Right kidney (tissue), 1 donor: ENCODE results near the gene PHACTR2.
A peak's percentile ranks its signal among the peaks of the same experiment; 100 is the strongest.
"Not testable (repeated sequence)": the region's sequence is repeated elsewhere in the genome, so short reads cannot be mapped to it uniquely, and the experiment has no call there.

Experiments
- DNase-seq: peaks from one replicate; pipeline ENCODE4 v3.0.0-alpha.2; 2016

Gene PHACTR2

DNA sequence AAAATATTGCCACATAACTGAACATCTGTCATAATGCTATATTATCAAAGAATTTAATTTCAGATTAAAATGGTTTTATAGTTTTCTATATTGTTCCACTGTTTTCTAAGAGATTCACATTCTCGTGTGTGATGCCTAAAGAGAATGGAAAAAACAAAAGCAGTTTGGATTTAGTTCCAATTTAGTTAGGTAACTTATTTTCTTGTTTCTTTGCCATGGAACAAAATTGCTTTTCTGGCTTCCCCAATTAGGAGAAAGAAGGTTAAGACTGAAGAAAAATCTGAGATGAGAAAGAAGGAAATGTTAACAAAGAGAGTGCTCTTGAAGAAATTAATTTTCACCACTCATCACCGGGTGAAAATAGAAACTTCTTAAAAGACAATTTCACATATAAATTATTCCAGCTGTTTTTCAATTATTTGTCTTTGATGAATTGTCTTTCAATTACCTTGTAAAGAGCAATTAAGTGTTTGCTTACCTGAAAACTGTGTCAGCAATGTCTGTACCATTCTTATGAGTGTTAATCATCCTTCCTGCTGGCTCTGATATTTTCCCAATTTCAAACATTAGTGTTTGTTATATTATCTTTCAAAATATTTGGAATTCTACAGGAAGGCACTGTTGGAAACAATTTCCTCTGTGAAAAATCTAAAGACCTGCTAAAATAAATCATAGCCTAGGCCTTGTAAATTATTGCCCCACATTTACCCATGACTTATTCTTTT, 19.5 kb downstream of the PHACTR2 start:
- DNase-seq = no peak

- DNase-seq = no peak
Measured at GRCh38 chr6:143698329-143698728, 20.6 kb downstream of the PHACTR2 start.

DNA sequence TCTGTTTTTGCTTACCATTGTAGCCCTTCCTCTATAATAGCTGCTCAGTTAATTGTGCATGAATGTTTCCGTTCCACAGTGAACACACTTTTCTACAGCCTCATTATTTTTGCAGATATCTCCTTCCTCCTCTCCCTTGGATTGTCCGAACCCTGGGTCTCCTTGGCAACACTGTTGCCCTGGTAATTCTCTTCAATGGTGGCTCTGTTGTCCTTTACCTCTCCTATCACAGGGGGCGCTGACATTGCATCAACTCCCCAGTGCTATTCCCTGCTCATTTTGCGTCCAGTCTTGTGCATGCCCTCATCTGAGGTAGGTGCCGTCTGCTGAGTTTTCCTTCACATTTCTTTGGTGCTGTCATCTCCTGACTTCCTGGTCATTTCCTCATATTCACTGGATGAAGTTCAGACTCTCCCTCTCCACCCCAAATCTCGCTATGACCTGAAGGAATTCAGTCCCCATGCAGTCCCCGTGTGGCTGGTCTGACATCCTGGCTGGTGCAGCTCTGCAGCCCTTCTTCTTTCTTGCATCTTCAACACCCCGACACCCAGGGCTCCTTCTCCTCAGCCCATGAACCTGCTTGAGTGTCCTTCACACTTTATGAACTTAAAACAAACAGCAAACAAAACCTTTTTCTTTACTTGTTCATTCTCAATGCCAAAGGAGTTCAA, 21.1 kb downstream of the PHACTR2 start:
- DNase-seq = no peak

GRCh38 chr6:143699430-143699825, 21.7 kb downstream of the PHACTR2 start:
- no peak for DNase-seq

DNA sequence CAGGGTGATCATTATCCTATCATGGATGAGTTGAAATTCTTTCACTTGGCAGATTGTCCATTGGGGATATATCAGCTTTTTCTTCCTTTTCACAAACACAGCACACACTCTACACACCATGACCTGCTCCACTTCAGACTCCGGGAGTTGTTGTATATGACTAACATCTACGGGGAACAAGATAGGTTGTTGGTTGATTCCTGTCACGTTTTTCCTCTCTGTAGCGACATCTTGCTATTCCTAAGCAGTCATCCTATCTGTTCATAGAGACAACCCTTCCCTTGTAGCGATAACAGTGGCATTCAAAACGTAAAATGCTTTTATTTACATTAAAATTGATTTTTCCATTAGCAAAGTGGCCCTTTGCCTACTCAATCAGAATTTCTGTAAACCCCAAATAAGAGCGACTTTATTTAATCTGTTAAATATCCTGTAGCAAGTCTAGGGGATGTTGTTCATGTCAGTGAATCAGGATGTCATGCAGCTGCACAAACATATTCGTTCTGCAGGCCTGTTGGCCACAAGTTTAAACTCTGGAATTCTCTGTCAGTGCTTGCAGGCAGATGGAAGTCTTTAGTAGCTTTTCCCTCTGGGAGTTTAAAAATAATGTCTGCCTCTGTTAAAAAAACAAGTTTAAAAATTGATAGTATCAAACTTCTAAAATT, 23.1 kb downstream of the PHACTR2 start:
- DNase-seq = peak; percentile 29

GRCh38 chr6:143701349-143702234, 23.8 kb downstream of the PHACTR2 start:
- peak; percentile 42 for DNase-seq

GRCh38 chr6:143705569-143705968, 27.8 kb downstream of the PHACTR2 start:
- no peak for DNase-seq

DNA sequence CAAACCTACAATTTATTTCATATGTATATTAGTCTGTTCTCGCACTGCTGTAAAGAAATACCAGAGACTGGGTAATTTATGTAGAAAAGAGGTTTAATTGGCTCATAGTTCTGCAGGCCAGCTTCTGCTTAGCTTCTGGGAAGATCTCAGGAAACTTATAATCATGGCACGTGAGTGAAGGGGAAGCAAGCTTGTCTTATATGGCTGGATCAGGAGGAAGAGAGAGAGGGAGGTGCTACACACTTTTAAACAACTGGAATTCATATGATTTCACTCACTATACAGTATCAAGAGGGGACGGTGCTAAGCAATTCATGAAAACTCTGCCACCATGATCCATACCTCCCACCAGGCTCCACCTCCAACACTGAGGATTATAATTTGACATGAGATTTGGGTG, 29.9 kb downstream of the PHACTR2 start:
- DNase-seq = no peak

- DNase-seq = no peak
Measured at GRCh38 chr6:143708889-143709288, 31.1 kb downstream of the PHACTR2 start.

- DNase-seq = no peak
Measured at GRCh38 chr6:143711714-143712113, 33.9 kb downstream of the PHACTR2 start.

- no peak for DNase-seq
Measured at GRCh38 chr6:143718472-143718871, 40.7 kb downstream of the PHACTR2 start.

DNA sequence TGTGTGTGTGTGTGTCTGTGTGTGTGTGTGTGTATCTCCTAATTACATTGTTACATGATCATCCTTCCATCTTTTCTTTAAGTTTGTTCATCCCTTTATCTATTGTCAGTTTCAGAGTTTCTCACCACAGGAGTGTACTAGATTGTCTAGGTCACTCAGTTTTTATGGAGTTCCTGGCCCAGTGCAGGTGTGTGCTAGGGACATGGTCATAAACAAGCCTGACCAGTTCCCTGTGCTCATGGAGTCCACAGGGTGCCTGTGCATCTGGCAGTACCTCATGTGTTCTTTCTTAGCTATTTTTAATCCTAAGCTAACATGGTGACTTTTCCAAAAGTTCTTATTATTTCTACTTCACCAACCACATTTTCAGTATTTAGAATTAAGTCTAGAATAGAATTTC, 43.9 kb downstream of the PHACTR2 start:
- no peak for DNase-seq

DNA sequence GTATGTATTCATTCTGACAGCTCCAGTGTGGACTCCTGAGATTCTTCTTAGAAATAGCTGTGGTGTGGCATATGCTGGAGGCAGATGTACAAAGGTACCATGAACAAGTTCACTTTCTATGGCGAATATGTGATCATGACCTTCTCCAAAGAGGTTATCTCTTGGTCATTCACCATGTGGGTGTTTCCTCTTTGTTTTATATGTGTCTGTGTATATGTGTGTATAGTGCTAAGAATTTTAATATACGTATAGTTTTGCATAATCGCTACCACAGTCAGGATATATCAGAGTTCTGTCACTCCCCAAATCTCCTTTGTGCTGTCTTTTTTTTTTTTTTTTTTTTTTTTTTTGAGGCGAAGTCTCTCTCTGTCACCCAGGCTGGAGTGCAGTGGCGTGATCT, 47.1 kb downstream of the PHACTR2 start:
- DNase-seq = no peak

GRCh38 chr6:143726015-143726647, 48.4 kb downstream of the PHACTR2 start:
- DNase-seq = no peak

DNA sequence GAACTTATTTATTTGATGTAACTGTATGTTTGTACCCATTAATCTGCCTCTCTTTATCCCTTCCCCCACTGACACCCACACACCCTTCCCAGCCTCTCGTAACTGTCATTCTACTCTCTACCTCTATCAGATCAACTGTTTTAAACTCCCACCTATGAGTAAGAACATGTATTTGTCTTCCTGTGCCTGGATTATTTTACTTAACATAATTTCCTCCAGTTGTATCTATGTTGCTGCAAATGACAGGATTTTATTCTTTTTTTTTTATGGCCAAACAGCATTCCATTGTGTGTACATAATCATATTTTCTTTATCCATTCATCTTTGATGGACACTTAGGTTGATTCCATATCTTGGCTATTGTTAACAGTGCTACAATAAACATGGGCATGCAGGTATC, 49.3 kb downstream of the PHACTR2 start:
- no peak for DNase-seq

- DNase-seq = no peak
Measured at GRCh38 chr6:143731789-143732188, 54.0 kb downstream of the PHACTR2 start.

DNA sequence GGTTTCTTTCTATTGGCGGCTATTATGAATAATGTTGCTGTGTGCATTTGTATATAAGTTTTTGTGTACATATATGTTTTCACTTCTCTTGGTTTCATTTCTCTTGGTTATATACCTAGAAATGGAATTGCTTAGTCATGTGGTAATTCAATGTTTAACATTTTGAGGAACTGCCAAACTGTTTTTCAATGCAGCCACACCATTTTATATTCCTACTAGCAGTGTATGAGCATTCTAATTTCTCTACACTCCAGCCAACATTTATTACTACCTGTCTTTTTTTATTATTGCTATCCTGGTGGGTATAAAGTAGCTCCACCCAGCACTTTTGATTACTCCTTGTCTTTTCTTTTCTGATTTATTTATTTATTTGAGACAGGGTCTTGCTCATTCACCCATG, 54.8 kb downstream of the PHACTR2 start:
- no peak for DNase-seq

DNA sequence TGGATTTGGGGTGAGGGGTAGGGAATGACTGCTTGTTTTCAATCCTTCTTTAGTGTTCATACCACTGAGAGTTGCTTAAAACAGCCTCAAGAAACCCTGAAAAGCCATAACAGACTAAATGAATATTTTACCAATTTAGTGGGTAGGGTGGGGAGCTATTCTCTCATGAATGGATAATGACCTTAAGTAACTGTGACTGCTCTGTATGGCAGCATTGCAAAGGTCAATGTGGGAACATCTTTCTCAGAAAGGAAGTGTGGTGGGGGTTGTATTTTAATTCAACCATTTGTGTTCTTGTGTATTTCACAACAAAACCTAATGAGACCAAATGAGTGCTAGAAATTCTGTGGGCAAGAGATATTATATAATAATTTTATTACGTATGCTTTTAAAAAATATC, 55.7 kb downstream of the PHACTR2 start:
- no peak for DNase-seq

DNA sequence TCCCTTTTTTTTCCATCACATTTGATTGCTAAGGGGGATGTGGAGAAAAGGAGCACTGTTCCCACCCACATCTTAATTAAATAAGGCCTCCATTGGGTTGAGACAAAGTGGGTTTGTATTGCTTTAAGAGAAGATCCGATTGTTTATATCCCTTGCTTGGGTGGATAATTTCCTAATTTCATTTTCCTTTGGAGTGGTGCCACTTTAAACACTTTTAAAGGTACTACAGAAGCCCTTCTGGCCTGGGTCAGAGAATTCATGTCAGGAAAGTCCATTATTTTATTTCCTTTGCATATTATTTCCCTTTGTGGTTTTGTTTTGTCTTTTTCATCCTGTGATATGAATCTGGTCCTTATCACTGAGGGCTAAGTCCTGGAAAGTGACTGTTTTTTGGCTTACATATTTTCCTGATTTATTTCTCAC, 56.9 kb downstream of the PHACTR2 start:
- DNase-seq = no peak

DNA sequence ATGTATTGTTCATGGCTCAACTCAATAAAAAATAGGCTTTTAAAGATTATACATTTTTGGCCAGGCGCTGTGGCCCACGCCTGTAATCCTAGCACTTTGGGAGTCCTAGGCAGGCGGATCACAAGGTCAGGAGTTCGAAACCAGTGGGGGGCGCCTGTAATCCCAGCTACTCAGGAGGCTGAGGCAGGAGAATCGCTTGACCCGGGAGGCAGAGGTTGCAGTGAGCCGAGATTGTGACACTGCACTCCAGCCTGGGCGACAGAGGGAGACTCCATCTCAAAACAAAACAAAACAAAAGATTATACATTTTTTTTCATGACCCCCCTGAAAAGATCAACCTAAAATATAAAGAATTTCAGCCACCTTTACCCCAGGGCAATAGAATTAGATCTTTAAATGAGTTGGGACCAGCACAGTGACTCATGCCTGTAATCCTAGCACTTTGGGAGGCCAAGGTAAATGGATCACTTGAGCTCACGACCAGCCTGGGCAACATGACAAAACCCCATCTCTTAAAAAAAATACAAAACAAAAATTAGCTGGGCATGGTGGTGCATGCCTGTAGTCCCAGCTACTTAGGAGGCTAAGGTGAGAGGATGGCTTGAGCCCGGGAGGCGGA, 60.4 kb downstream of the PHACTR2 start:
- DNase-seq = not testable (repeated sequence)

DNA sequence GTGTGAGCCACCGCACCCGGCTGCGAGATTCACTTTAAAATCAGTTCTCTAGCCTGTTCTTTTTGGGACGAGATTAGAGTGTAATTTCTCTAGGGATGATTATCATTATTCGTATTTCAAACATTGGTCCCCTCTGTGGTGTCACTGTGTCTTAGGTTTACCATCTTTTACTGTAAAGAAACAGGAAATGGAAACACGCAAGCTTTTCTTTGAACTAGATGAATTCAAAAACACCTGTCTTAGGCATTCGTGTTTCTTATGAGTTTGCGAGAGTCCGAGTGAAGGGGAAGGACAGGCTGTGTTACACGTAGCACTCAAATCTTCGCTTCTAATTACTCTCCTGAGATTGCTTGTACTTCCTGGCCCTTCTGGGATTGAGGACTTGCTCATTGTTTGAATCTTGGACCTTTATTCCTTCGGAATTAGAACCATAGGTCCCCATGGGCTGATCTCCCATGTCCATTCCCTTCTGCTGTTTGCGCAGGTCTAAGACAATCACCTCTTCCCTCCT, 61.6 kb downstream of the PHACTR2 start:
- DNase-seq = no peak
